CD4-positive, alpha-beta T cell treated with Interleukin-21 for 1 hour (primary cell): Measurements from ENCODE around the gene CASP8AP2.
A peak's percentile ranks its signal among the peaks of the same experiment; 100 is the strongest.
"Not testable (repeated sequence)": the region's sequence is repeated elsewhere in the genome, so short reads cannot be mapped to it uniquely, and the experiment has no call there.

ENCODE experiments used
- DNase-seq: peaks from one replicate; pipeline ENCODE4 v3.0.0-alpha.2; 2020

Gene CASP8AP2

GRCh38 chr6:89829472-89830169 is at the start of gene CASP8AP2:
CASP8AP2 (plus strand) TSS chr6:89829880.
- DNase-seq = peak; percentile 96

DNA sequence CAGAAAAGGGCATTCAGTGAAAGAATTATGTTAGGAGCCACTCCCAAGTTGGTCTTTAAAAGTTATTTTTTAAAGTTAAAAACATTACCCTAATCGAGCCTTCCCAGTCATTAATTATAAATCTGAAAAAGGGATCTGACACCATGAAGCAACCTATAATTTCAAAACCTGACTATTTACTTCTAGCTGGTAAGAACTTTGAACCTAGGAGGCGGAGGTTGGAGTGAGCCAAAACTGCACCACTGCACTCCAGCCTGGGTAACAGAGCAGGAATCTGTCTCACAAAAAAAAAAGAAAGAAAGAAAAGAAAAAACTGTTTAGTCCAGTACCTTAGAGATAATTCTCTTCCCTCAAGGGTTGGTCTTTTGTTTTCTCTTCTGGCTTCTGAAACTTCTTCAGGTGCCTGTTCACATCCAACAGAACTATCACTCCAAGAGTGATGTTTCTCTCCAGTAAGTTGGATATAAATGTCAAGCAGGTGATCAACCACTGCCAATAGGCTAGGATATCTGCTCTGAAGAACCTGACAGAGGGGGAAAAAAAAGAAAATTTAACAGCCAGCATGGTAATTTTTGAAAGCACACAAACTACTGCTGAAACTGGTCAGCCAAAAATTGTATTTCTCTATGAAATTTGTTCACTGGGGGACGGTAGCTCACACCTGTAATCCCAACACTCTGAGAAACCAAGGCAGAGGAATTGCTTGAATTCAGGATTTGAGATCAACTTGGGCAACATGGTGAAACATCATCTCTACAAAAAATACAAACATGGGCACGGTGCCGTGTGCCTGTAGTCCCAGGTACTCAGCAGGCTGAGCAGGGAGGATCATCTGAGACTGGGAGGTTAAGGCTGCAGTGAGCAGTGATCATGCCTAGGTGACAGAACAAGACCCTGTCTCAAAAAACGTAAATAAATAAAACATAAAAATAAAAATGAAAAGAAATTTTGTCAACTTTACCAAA is 48.3 kb upstream of the CASP8AP2 start:
- DNase-seq = no peak

GRCh38 chr6:89782222-89782621 is 47.5 kb upstream of the CASP8AP2 start:
- DNase-seq = no peak

DNA sequence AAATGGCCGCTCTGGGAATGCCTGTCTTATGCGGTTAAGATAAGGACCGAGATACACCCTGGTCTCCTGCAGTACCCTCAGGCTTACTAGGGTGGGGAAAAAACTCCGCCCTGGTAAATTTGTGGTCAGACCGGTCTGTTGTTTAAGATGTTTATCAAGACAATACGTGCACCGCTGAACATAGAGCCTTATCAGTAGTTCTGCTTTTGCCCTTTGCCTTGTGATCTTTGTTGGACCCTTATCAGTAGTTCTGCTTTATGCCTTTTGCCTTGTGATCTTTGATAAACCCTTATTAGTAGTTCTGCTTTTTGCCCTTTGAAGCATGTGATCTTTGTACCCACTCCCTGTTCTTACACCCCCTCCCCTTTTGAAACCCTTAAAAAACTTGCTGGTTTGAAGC is 46.4 kb upstream of the CASP8AP2 start:
- not testable (repeated sequence) for DNase-seq

DNA sequence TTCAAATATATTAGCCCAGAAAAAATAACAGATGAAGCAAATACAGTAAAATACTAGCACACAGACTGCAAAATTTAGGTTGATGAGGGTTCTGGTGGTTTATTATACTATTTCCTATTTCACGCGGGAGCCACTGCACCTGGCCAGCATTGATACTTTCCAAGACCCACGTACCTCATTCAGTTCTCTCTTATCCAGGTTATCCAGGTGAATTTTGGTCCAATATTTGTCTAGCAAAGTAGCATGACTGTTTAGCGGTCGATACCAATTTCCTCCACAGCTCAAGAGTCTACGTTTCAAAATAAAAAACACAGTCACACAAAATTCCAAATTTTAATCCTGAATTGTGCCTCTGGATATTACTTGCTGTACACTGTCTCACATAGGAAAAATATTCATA is 44.8 kb upstream of the CASP8AP2 start:
- no peak for DNase-seq

- no peak for DNase-seq
These were observed 42.7 kb upstream of the CASP8AP2 start for GRCh38 chr6:89786970-89787369.

DNA sequence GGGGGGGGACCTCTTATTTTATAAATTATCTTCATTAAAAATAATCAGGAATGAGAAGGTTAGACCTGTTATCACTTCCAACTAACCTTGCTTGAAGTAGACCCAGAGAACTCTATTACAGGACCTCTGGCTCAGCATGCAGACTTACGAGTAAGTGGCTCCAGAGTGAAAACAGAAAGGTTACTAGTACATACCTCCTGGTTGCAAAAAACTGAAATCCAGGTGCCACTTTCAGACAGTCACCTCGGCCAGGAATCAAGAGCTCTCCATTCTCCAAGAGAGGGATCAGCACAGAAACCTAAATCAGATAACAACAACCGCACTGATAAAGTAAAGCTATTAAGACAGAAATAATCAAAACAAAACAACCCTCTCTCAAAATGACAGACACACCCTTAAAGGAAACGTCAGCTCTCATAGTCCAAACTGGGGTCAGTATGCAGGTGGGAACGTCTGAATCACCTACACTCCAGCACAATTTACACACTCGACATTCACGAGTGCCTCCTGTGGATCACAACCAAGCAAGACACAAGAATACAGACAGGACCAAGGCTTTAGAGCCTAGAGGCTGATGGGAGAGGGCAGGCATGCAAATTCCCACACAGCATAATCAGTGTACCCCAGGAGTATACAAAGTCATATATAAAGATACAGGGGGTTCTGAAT is 41.9 kb upstream of the CASP8AP2 start:
- no peak for DNase-seq

GRCh38 chr6:89789980-89790379 is 39.7 kb upstream of the CASP8AP2 start:
- no peak for DNase-seq

GRCh38 chr6:89790403-89790802 is 39.3 kb upstream of the CASP8AP2 start:
- DNase-seq = no peak

DNA sequence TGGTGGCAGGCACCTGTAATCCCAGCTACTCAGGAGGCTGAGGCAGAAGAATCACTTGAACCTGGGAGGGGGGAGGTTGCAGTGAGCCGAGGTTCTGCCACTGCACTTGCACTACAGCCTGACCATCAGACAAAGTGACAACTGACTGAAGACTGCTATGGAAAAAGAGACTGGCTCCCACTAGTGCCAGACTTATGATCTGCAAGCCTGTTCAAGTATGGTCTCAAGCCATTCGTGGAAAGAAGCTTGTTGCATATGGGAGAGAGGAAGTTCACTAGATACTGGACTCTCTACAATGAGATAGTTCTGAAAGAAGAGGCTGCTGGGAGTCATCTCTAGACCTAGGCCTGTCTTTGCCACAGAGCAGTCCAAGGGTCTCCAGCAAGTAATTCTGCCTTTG is 36.8 kb upstream of the CASP8AP2 start:
- DNase-seq = peak; percentile 11

DNA sequence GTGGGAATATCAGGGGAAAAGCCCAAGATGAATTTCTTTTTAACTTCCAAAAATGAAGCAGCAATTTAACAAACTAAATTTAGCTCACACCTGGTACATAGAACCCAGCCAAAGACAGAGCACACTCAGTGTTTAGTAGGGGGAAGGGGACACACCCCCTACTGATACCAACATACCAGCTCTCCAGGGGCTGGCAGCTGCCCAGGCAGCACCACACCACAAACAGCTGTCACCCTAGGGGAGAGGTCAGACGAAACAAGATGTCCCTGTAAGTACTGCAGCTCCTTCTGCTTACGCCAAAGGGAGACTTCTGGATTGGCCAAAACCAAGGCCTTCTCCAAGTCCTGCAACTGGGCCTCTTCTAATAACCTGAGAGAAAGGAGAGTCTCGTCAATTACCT is 36.1 kb upstream of the CASP8AP2 start:
- DNase-seq = no peak

- peak; percentile 23 for DNase-seq
These were observed 35.4 kb upstream of the CASP8AP2 start for GRCh38 chr6:89794324-89794723.

DNA sequence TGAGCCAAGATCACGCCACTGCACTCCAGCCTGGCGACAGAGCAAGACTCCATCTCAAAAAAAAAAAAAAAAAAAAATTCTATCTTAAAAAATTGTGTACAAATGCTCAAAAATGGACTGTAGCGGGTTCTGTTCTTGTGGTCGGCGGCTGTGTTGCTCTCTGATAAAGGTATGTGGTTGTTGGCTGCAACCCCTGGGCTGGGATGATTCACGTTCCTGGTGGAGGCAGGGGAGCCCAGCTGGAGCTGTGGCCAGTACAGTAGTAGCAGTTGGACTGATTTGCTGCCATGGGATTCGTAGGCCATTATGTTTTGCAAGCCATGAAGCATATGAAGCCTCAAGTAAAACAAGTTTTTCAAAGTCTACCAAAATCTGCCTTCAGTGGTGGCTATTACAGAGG is 32.4 kb upstream of the CASP8AP2 start:
- DNase-seq = no peak

DNA sequence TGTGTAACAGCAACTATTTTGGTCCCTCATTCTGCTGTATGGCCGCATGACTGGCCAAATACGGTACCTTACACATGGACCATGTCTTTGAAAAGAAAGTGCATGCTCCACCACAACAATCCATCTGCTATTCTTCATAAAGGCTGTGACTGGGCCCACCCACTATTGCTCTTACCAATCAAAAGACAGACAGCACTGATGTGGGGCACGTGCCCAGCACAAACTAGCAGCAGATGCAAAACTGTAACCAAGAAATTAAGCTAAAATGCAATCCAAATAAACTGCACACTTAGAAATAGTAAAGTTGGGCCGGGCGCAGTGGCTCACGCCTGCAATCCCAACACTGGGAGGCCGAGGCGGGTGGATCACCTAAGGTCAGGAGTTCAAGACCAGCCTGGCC is 30.6 kb upstream of the CASP8AP2 start:
- no peak for DNase-seq

GRCh38 chr6:89799756-89800155 is 29.9 kb upstream of the CASP8AP2 start:
- no peak for DNase-seq

GRCh38 chr6:89803271-89803670 is 26.4 kb upstream of the CASP8AP2 start:
- no peak for DNase-seq

DNA sequence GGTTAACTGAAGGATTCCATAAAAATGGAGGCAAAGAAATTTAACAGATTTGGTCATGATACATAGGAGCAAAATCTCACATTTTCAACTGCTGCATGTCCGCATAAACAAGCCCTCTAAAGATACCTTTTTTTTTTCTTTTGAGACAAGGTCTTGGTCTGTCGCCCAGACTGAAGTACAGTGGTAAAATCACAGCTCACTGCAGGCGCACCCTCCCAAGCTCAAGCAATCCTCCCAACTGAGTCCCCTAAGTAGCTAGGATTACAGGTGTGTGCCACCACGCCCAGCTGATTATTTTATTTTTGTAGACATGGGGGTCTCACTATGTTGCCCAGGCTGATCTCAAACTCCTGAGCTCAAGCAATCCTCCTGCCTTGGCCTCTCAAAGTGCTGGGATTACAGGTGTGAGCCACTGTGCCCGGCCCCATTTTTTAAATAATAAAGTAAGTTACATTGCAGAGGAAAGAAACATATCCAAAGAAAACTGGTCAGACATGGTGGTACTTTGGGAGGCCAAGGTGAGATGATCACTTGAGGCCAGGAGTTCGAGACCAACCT is 23.8 kb upstream of the CASP8AP2 start:
- DNase-seq = no peak

- DNase-seq = no peak
These were observed 22.1 kb upstream of the CASP8AP2 start for GRCh38 chr6:89807581-89807980.

GRCh38 chr6:89813422-89813821 is 16.3 kb upstream of the CASP8AP2 start:
- not testable (repeated sequence) for DNase-seq

DNA sequence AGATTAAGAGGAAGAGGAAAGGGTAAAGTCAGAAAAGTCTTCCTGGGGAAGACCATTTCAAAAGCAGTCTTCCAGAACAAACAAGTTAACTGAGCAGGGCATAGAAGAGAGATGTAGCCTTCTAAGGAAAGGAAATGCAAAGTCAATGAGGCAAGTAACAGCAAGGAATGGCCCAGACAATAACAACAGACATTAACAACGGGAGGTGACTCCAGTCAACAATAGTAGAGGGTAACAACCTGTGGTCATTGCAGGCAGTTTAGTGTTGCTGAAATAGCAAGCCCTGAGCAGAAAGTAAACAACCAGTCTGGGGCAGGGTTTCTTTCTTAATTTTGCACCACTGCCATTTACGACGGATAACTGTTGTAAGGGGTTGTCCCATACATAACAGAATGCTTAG is 12.2 kb upstream of the CASP8AP2 start:
- DNase-seq = no peak

GRCh38 chr6:89818977-89819335 is 10.7 kb upstream of the CASP8AP2 start:
- DNase-seq = peak; percentile 15

- peak; percentile 89 for DNase-seq
These were observed 10.1 kb upstream of the CASP8AP2 start, which contains the start of gene MDN1 for GRCh38 chr6:89819336-89820130. MDN1 (minus strand) TSS chr6:89819794; CDS start chr6:89819607, 187 bp downstream.
